Stimulated activated memory B cell treated with anti-CD40 and anti-IgM and Interleukin-4, amounts not matched to agents 10 μg/mL and 1 μg/mL and 100 μg/mL, for 72 hours (primary cell): Measurements from ENCODE around the gene ERVH48-1.
"Not testable (repeated sequence)": the region's sequence is repeated elsewhere in the genome, so short reads cannot be mapped to it uniquely, and the experiment has no call there.

Experiments used
- ATAC-seq: fragments of 150-1000 bp; cut with Tn5 transposase; 2 replicates; pipeline ENCODE4 v1.10.0; 2021
- H3K27ac Mint-ChIP-seq: one replicate; pipeline ENCODE4 v1.8.0; 2022; ENCODE audit warnings: mild to moderate bottlenecking, mixed read lengths
- H3K27me3 Mint-ChIP-seq: one replicate; pipeline ENCODE4 v1.8.0; 2022; ENCODE audit warnings: mixed read lengths
- H3K36me3 Mint-ChIP-seq: one replicate; pipeline ENCODE4 v1.8.0; 2022; ENCODE audit warnings: mixed read lengths
- H3K4me1 Mint-ChIP-seq: one replicate; pipeline ENCODE4 v1.8.0; 2022; ENCODE audit warnings: mixed read lengths
- H3K4me3 Mint-ChIP-seq: one replicate; pipeline ENCODE4 v1.8.0; 2022; ENCODE audit warnings: mild to moderate bottlenecking, moderate library complexity, mixed read lengths
- H3K9me3 Mint-ChIP-seq: one replicate; pipeline ENCODE4 v1.8.0; 2022; ENCODE audit warnings: mixed read lengths

The ERVH48-1 gene

GRCh38 chr21:42931560-42932235 is 6.3 kb upstream of the ERVH48-1 start:
- peak overlapping the region; percentile 32 for H3K27ac Mint-ChIP-seq
- no peaks in the 10 kb centered on the region for H3K9me3 Mint-ChIP-seq
- H3K36me3 Mint-ChIP-seq: no peaks in the 10 kb centered on the region
- H3K4me1 Mint-ChIP-seq: peaks cover 24% of the 10 kb centered on the region
- no peaks in the 10 kb centered on the region for H3K27me3 Mint-ChIP-seq
- no peak overlapping the region for H3K4me3 Mint-ChIP-seq
- ATAC-seq: peak; percentile 50

- no peaks in the 10 kb centered on the region for H3K27me3 Mint-ChIP-seq
- H3K9me3 Mint-ChIP-seq: no peaks in the 10 kb centered on the region
- H3K27ac Mint-ChIP-seq: no peak overlapping the region
- H3K36me3 Mint-ChIP-seq: no peaks in the 10 kb centered on the region
- H3K4me3 Mint-ChIP-seq: no peak overlapping the region
- peaks cover 18% of the 10 kb centered on the region for H3K4me1 Mint-ChIP-seq
- ATAC-seq: no peak
These were observed 4.5 kb upstream of the ERVH48-1 start for GRCh38 chr21:42929969-42930368.

- not testable (repeated sequence) for H3K36me3 Mint-ChIP-seq, H3K27ac Mint-ChIP-seq, ATAC-seq, H3K9me3 Mint-ChIP-seq, H3K27me3 Mint-ChIP-seq, H3K4me3 Mint-ChIP-seq
- H3K4me1 Mint-ChIP-seq: peaks cover 26% of the 10 kb centered on the region
These were observed 2.2 kb upstream of the ERVH48-1 start for GRCh38 chr21:42927474-42928200.

GRCh38 chr21:42924433-42924751 is 1.0 kb downstream of the ERVH48-1 start:
- H3K4me3 Mint-ChIP-seq: no peak overlapping the region
- H3K36me3 Mint-ChIP-seq: no peaks in the 10 kb centered on the region
- H3K9me3 Mint-ChIP-seq: no peaks in the 10 kb centered on the region
- peaks cover 12% of the 10 kb centered on the region for H3K4me1 Mint-ChIP-seq
- H3K27ac Mint-ChIP-seq: peak overlapping the region; percentile 36
- no peaks in the 10 kb centered on the region for H3K27me3 Mint-ChIP-seq
- no peak for ATAC-seq

- no peaks in the 10 kb centered on the region for H3K9me3 Mint-ChIP-seq
- peak overlapping the region; percentile 36 for H3K27ac Mint-ChIP-seq
- peaks cover 12% of the 10 kb centered on the region for H3K4me1 Mint-ChIP-seq
- peak; percentile 88 for ATAC-seq
- no peaks in the 10 kb centered on the region for H3K36me3 Mint-ChIP-seq
- no peaks in the 10 kb centered on the region for H3K27me3 Mint-ChIP-seq
- H3K4me3 Mint-ChIP-seq: peak overlapping the region; percentile 22
These were observed 1.6 kb downstream of the ERVH48-1 start for GRCh38 chr21:42923553-42924432.

GRCh38 chr21:42922918-42923317 is 2.5 kb downstream of the ERVH48-1 start:
- H3K36me3 Mint-ChIP-seq: no peaks in the 10 kb centered on the region
- no peak overlapping the region for H3K27ac Mint-ChIP-seq
- no peaks in the 10 kb centered on the region for H3K27me3 Mint-ChIP-seq
- no peaks in the 10 kb centered on the region for H3K9me3 Mint-ChIP-seq
- H3K4me1 Mint-ChIP-seq: peaks cover 12% of the 10 kb centered on the region
- H3K4me3 Mint-ChIP-seq: no peak overlapping the region
- ATAC-seq: no peak

GRCh38 chr21:42921927-42922326 is 3.5 kb downstream of the ERVH48-1 start:
- ATAC-seq: no peak
- Mint-ChIP-seq H3K27ac (no peak overlapping the region), H3K4me1 (peaks cover 12% of the 10 kb centered on the region)

GRCh38 chr21:42918291-42918690 is 7.1 kb downstream of the ERVH48-1 start:
- Mint-ChIP-seq H3K36me3 (peaks cover 8% of the 10 kb centered on the region), H3K27me3 (no peaks in the 10 kb centered on the region), H3K27ac (no peak overlapping the region), H3K9me3 (no peaks in the 10 kb centered on the region), H3K4me3 (no peak overlapping the region), H3K4me1 (peaks cover under 1% of the 10 kb centered on the region)
- ATAC-seq: no peak

More at GRCh38 chr21:42921927-42922326, 3.5 kb downstream of the ERVH48-1 start:
- H3K36me3 Mint-ChIP-seq: no peaks in the 10 kb centered on the region
- H3K9me3 Mint-ChIP-seq: no peaks in the 10 kb centered on the region
- H3K4me3 Mint-ChIP-seq: no peak overlapping the region
- no peaks in the 10 kb centered on the region for H3K27me3 Mint-ChIP-seq

- peaks cover 18% of the 10 kb centered on the region for H3K36me3 Mint-ChIP-seq
- no peak overlapping the region for H3K27ac Mint-ChIP-seq
- no peaks in the 10 kb centered on the region for H3K4me1 Mint-ChIP-seq
- no peaks in the 10 kb centered on the region for H3K27me3 Mint-ChIP-seq
- no peak overlapping the region for H3K4me3 Mint-ChIP-seq
- no peak for ATAC-seq
- no peaks in the 10 kb centered on the region for H3K9me3 Mint-ChIP-seq
These were observed 12.0 kb downstream of the ERVH48-1 start for GRCh38 chr21:42913476-42913875.

- H3K9me3 Mint-ChIP-seq, ATAC-seq, H3K4me1 Mint-ChIP-seq, H3K4me3 Mint-ChIP-seq, H3K27me3 Mint-ChIP-seq, H3K27ac Mint-ChIP-seq: not testable (repeated sequence)
- peaks cover 21% of the 10 kb centered on the region for H3K36me3 Mint-ChIP-seq
These were observed 13.5 kb downstream of the ERVH48-1 start for GRCh38 chr21:42911920-42912319.

GRCh38 chr21:42908484-42908883 is 16.9 kb downstream of the ERVH48-1 start:
- H3K36me3 Mint-ChIP-seq: peaks cover 42% of the 10 kb centered on the region
- not testable (repeated sequence) for H3K4me1 Mint-ChIP-seq, H3K4me3 Mint-ChIP-seq, H3K9me3 Mint-ChIP-seq, H3K27me3 Mint-ChIP-seq, ATAC-seq, H3K27ac Mint-ChIP-seq

GRCh38 chr21:42906233-42906632 is 19.2 kb downstream of the ERVH48-1 start:
- Mint-ChIP-seq H3K27me3 (no peaks in the 10 kb centered on the region), H3K4me1 (no peaks in the 10 kb centered on the region), H3K27ac (no peak overlapping the region), H3K4me3 (no peak overlapping the region), H3K9me3 (peaks cover 2% of the 10 kb centered on the region), H3K36me3 (peaks cover 42% of the 10 kb centered on the region)
- no peak for ATAC-seq

- ATAC-seq: no peak
- no peak overlapping the region for H3K27ac Mint-ChIP-seq
- H3K36me3 Mint-ChIP-seq: peaks cover 38% of the 10 kb centered on the region
- peaks cover 2% of the 10 kb centered on the region for H3K9me3 Mint-ChIP-seq
- no peaks in the 10 kb centered on the region for H3K27me3 Mint-ChIP-seq
- no peak overlapping the region for H3K4me3 Mint-ChIP-seq
- H3K4me1 Mint-ChIP-seq: no peaks in the 10 kb centered on the region
These were observed 20.2 kb downstream of the ERVH48-1 start for GRCh38 chr21:42905195-42905594.

- peaks cover 2% of the 10 kb centered on the region for H3K9me3 Mint-ChIP-seq
- H3K27me3 Mint-ChIP-seq: no peaks in the 10 kb centered on the region
- no peak for ATAC-seq
- H3K36me3 Mint-ChIP-seq: peaks cover 37% of the 10 kb centered on the region
- H3K4me3 Mint-ChIP-seq: no peak overlapping the region
- no peak overlapping the region for H3K27ac Mint-ChIP-seq
- H3K4me1 Mint-ChIP-seq: no peaks in the 10 kb centered on the region
These were observed 21.6 kb downstream of the ERVH48-1 start for GRCh38 chr21:42903817-42904216.

GRCh38 chr21:42900446-42900845 is 25.0 kb downstream of the ERVH48-1 start:
- no peak for ATAC-seq
- no peak overlapping the region for H3K27ac Mint-ChIP-seq
- H3K36me3 Mint-ChIP-seq: peaks cover 42% of the 10 kb centered on the region

More at GRCh38 chr21:42900446-42900845, 25.0 kb downstream of the ERVH48-1 start:
- Mint-ChIP-seq H3K27me3 (no peaks in the 10 kb centered on the region), H3K9me3 (no peaks in the 10 kb centered on the region), H3K4me3 (no peak overlapping the region), H3K4me1 (peaks cover 8% of the 10 kb centered on the region)
